GDM1 (cell line): Measurements from ENCODE around the gene GARRE1.
"Not testable (repeated sequence)": the region's sequence is repeated elsewhere in the genome, so short reads cannot be mapped to it uniquely, and the experiment has no call there.

ENCODE experiments used
- DNase-seq: peaks from one replicate; lab custom pipeline; 2025; lab: John Stamatoyannopoulos, UW

Gene GARRE1

DNA sequence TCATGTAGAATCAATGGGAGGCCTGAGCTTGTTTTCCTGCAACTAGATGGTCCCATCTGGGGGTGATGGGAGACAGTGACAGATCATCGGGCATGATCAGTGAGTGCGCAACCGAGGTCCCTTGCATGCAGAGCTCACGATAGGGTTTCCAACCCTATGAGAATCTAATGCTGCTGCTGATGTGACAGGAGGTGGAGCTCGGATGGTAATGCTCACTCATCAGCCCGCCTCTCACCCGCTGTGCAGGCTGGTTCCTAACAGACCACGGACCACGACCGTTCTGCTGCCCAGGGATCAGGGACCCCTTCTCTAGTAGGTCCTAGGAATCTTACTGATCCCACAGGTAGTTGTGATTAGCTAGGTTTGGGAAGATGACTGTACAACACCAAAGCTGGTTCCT lies 23.5 kb upstream of the GARRE1 start:
- DNase-seq: no peak

- DNase-seq: no peak
Observed at GRCh38 chr19:34231439-34231838, 22.9 kb upstream of the GARRE1 start.

DNA sequence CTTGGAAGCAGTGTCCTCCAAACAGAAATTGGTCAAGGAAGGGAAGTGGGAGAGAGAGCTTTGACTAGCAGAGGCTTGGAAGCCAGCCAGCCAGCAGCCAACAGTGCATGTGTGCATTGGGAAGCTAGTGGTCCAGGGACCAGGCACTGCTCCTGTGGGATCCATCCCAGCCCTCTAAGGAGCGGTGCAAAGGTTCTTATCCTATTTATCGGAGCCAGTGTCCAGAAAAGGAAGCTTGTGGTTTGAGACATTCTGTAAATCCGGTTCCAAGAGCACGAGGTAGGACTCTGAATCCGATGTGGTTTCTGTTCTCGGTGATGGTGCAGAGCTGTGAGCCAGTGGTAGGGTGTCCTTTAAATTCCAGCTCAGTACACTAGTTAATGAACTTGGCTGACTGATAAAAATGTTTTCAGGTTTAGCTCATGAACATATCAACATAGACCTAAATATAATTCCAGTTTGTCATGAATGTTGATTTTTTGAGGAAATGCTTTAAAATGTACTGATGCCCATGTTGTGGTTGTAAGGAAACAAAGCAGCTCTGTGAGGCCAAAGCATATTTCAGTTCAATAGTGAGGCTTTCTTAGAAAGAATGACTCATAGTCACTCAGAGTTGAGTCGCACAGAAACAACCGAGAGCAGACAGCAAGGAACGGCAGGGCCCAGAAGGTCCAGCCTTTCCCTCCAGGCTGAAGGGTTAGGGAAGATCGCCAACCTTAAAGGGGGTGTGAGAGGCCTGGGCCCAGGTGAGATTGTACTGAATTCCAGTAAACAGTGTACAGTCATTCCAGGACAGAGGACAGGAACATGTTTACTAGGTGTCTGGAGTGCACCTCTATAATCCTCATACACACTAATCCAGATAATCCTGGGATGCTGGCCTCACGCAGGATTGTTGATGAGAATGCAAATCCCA lies 21.5 kb upstream of the GARRE1 start:
- no peak for DNase-seq

- no peak for DNase-seq
Observed at GRCh38 chr19:34235425-34235940, 18.9 kb upstream of the GARRE1 start.

- no peak for DNase-seq
Observed at GRCh38 chr19:34236035-34236987, 18.0 kb upstream of the GARRE1 start.

- no peak for DNase-seq
Observed at GRCh38 chr19:34237283-34237682, 17.1 kb upstream of the GARRE1 start.

- DNase-seq: no peak
Observed at GRCh38 chr19:34237939-34238338, 16.4 kb upstream of the GARRE1 start.

DNA sequence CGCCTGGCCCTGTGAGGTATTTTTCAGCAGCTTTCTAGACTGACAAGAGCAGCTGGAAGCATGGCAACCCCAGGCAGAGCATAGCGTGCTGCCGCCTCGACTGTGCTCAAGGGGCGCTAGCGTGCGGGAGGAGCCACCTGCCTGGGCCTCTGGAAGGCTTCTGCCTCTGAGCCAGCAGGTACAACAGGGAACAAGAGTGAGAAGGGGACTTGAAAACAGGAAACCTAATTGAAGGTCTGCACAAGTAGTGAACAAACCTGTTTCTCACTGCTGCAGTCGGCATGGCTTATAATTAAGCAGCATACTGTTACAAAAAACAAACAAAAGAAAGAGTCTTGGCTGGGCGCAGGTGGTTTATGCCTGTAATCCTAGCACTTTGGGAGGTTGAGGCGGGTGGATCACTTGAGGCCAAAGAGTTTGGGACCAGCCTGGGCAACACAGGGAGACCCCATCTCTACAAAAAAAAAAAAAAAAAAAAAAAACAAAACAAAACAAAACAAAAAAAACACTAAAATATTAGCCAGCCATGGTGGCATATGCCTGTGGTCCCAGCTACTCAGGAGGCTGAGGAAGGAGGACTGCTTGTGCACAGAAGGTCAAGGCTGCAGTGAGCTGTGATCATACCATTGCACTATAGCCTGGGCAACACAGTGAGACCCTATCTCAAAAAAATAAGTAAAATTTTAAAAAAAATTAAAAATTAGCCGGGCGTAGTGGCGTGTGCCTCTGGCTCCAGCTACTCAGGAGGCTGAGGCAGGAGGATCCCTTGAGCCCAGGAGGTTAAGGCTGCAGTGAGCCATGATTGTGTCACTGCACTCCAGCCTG lies 12.6 kb upstream of the GARRE1 start:
- no peak for DNase-seq

GRCh38 chr19:34243138-34243875 lies 11.0 kb upstream of the GARRE1 start:
- DNase-seq: not testable (repeated sequence)

DNA sequence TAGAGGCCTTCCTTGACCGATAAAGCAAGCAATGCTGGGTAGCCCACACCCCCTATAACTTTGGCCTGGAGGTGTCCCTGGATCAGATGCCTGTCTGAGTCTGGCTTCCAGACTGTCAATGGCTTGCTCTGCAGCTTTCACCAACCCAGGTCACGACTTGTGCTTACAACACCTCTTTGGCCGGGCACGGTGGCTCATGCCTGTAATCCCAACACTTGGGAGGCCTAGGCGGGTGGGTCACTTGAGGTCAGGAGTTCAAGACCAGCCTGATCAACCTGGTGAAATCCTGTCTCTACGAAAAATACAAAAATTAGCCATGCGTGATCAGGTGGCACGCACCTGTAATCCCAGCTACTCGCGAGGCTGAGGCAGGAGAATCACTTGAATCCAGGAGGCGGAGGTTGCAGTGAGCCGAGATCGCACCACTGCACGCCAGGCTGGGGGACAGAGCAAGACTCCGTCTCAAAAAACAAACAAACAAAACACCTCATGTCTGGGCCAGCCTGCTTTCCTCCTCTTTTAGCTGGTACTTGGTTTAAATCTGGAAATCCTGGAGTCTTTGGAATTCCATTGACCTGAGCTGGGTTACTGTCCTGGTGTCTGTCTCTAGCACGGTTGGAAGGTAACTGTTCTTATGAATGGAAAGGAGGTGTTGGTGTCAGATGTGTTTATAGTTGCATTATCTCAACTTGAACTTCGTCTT lies 10.3 kb upstream of the GARRE1 start:
- DNase-seq: no peak

DNA sequence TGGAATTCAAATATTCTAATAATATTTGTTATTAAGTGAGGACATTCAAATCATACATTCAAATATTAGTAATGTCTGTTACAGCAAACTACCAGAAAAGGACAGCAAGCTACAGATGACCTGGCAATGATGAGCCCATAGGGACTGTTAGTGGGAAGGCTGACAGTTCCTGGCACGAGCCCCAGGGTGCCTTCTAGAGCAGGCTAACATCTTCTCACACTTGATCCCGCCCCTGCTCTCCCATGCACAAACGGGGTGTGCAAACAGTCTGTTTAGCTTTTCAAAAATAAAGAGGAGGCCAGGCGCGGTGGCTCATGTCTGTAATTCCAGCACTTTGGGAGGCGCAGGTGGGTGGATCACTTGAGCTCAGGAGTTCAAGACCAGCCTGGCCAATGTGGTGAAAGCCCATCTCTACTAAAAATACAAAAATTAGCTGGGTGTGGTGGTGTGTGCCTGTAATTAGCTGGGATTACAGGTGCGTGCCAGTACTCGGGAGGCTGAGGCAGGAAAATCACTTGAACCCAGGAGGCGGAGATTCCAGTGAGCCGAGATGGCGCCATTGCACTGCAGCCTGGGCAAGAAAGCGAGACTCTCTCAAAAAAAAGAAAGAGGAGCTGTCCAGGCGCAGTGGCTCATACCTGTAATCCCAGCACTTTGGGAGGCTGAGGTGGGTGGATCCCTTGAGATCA lies 9.6 kb upstream of the GARRE1 start:
- DNase-seq: no peak

DNA sequence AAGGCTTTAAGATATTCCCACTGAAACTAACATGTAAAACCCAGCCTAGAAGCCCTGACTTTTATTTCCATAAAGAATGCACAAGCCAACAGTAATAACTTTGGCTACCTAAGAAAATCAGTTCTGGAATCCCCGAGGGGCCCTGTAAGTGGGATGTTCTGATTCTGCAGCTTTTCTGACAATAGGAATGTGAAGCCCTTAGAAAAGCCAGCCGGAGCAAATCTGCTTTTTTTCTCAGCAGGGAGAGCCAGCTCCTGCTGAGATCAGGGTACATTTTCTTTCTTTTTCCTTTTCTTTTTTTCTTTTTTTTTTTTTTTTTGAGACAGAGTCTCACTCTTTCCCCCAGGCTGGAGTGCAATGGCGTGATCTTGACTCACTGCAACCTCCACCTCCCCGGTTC lies 8.0 kb upstream of the GARRE1 start:
- no peak for DNase-seq

DNA sequence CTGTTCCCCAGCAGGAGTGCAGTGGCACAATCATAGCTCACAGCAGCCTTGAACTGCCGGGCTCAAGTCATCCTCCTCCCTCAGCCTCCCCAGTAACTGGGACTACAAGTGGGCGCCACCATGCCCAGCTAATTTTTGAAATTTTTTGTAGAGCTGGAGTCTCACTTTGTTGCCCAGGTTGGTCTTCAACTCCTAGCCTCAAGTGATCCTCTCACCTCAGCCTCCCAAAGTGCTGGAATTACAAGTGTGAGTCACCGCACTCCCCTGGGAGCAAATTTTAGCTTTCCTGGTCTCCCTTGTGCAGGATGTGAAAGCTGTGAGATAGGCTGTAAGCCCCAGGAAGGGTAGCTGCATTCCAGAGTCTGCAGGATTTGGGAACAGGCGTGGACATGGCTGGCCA lies 5.4 kb upstream of the GARRE1 start:
- no peak for DNase-seq

GRCh38 chr19:34253167-34253566 lies 1.2 kb upstream of the GARRE1 start:
- not testable (repeated sequence) for DNase-seq

- not testable (repeated sequence) for DNase-seq
Observed at GRCh38 chr19:34253681-34254045, 691 bp upstream of the GARRE1 start.

DNA sequence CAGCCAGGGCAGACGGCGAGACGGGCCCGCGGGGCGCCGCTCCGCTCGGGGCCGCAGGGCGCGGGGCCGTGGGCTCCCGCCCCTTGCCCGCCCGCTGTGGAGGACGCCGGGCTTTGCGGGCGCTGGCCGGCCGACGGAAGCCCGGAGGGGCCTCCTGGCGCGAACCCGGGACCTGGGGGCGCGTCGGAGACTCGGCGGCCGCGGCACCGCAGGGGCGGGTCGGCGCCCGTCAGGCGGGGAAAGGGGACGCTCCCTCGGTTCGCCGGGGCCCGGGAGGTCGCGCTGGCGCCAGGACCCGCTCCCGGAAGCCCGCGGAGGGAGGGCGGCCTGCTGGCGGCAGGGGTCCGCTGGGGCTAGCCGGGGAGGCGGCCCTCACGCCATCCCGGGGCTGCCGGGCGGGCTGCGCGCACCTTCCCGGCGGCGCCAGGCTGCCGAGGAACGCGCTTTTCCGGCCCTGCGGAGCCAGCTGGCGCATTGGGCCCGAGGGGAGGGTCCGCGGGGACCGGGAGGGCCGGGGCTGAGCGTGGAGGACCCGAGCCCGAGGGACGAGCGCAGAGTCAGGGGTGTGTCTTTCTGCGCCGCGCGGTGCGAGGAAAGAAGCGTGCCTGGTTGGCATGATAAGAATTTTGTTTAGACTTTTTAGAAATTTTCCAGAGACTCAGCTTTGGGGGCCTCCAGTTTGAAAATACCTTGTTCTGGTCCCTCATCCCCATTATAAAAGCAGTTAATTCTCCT lies 511 bp downstream of the GARRE1 start:
- DNase-seq: no peak

DNA sequence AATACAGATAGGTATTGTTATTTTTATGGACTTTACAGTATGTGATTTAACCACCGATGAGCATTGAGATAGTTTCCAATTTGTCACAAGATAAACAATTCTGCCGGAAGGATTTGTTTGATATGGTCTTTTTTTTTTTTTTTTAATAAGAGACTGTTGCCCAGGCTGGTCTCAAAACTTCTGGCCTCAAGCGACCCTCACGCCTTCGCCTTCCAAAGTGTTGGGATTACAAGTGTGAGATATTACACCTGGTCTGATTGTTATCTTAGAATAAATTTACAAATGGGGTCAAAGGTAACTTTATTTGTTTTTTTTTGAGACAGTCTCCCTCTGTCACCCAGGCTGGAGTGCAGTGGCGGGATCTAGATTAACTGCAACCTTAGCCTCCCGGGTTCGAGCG lies 1.2 kb downstream of the GARRE1 start:
- no peak for DNase-seq

DNA sequence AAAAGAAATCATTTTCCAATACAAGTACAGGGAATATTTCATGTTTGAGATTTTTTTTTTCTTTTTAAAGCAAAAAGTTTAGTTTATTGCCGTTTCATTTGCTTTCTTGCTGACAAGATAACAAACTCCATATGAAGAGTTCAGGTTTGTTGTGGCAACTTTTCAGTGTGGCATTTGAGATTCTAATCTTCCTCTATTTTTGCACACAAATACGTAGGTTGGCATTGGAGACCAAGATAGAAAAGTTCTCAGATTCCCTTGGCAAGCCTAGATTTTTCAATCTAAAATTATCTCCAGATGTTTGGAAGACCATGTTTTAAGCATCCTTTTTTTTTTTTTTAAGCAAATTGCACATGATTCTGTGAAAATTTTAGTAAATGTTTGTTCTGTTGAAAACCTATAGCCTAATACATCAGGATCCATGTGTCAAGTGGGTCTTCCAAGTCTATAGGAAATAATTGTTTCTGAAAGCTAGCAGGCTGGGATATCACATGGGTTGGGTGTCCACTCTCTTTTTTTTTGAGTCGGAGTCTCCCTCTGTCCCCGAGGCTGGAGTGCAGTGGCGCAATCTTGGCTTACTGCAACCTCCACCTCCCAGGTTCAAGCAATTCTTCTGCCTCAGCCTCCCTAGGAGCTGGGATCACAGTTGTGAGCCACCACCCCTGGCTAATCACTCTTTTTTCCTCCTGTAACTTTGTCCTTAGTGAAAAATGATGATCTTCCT lies 2.6 kb downstream of the GARRE1 start:
- no peak for DNase-seq

GRCh38 chr19:34257559-34257924 lies 3.2 kb downstream of the GARRE1 start:
- no peak for DNase-seq
